HCT116 (cell line): Measurements from ENCODE around the gene C4BPA. TPM values are rescaled to one million over a fixed set of nuclear protein-coding genes. Genes with fewer than 3 reads are reported as not detected.
A peak's percentile ranks its signal among the peaks of the same experiment; 100 is the strongest.

Source experiments
- ATAC-seq: fragments of 200-7000 bp; cut with Tn5 transposase; 2 replicates; pipeline ENCODE4 v1.9.1; 2020; ENCODE audit warnings: mild to moderate bottlenecking, moderate library complexity
- BruUV-seq: library from RNA; stranded (reverse); fragments of 400-500 nt; replicated peaks from 2 replicates; lab custom pipeline; 2021; lab: Mats Ljungman, UMichigan
- CTCF ChIA-PET: fragments of 300-600 bp; sonication (Branson Sonifier 250); formaldehyde crosslinking; loops from one replicate; lab custom pipeline; 2021; ENCODE audit warnings: antibody characterized with exemption; lab: Charles Lee
- POLR2A ChIA-PET: fragments of 300-600, 350-600 bp; sonication (Branson Sonifier 250); formaldehyde crosslinking; loops from one replicate; lab custom pipeline; 2021; ENCODE audit warnings: antibody characterized with exemption; lab: Charles Lee
- RAD21 ChIA-PET, 2 experiments: fragments of 300-600 bp; sonication (Branson Sonifier 250); formaldehyde crosslinking; loops; one replicate each; lab custom pipeline; 2023; ENCODE audit warnings: low total read pairs in 2 of 2; ENCODE audit not compliant: uncharacterized antibody in 2 of 2, unreplicated experiment in 2 of 2, low non-redundant PET in 1 of 2; lab: Charles Lee
- DNase-seq: peaks from one replicate; pipeline ENCODE4 v3.0.0-alpha.2; 2010; ENCODE audit warnings: low read depth, low spot score
- H2AFZ ChIP-seq: fragments of 200-600 bp; shearing (Covaris generic), sonication (generic); 2 replicates; pipeline ENCODE4 v1.6.1; 2017; ENCODE audit warnings: low read depth, mixed run types, mixed read lengths, antibody characterized with exemption, low read length; ENCODE audit not compliant: poor library complexity, severe bottlenecking
- H3K27ac ChIP-seq: 2 replicates; pipeline ENCODE4 v1.5.1; 2012; ENCODE audit warnings: low read depth, low read length
- H3K27me3 ChIP-seq: fragments of 200-600 bp; sonication (generic); 2 replicates; pipeline ENCODE4 v1.6.1; 2016; ENCODE audit warnings: mixed run types, low read length, mixed read lengths; ENCODE audit not compliant: insufficient read depth
- H3K36me3 ChIP-seq, 2 experiments: fragments of 200-500 bp in 1 of 2; fragments of 200-600 bp in 1 of 2; sonication (Bioruptor generic) in 1 of 2; sonication (generic) in 1 of 2; 2 replicates each; pipeline versions ENCODE4 v1.5.1 to v1.6.1; 2014 to 2016; ENCODE audit warnings: low read length in 2 of 2, inconsistent platforms in 1 of 2, mixed read lengths in 1 of 2, mixed run types in 1 of 2; ENCODE audit not compliant: insufficient read depth in 2 of 2, control insufficient read depth in 1 of 2
- H3K4me1 ChIP-seq, 2 experiments: fragments of 200-600 bp in 1 of 2; sonication (generic) in 1 of 2; 2 replicates each; pipeline versions ENCODE4 v1.5.1 to v1.6.1; 2012 to 2017; ENCODE audit warnings: low read length in 2 of 2, inconsistent platforms in 1 of 2, mild to moderate bottlenecking in 1 of 2, mixed read lengths in 1 of 2, mixed run types in 1 of 2, moderate library complexity in 1 of 2; ENCODE audit not compliant: insufficient read depth in 2 of 2, control insufficient read depth in 1 of 2
- H3K4me2 ChIP-seq: fragments of 200-600 bp; sonication (generic); 2 replicates; pipeline ENCODE4 v1.6.1; 2017; ENCODE audit warnings: mixed run types, low read length, mixed read lengths
- H3K4me3 ChIP-seq, 2 experiments: fragments of 200-600 bp in 1 of 2; sonication (generic) in 1 of 2; replicated peaks in 1 of 2; 2 replicates each; pipeline ENCODE4 v1.5.1; 2011 to 2016; ENCODE audit warnings: low read length in 2 of 2, control low read depth in 1 of 2, low read depth in 1 of 2, mild to moderate bottlenecking in 1 of 2, mixed read lengths in 1 of 2, mixed run types in 1 of 2
- H3K79me2 ChIP-seq: fragments of 200-600 bp; sonication (generic); 2 replicates; pipeline ENCODE4 v1.6.1; 2017; ENCODE audit warnings: mild to moderate bottlenecking, mixed run types, low read length, moderate library complexity, mixed read lengths; ENCODE audit not compliant: insufficient read depth
- H3K9ac ChIP-seq: fragments of 200-600 bp; sonication (generic); 2 replicates; pipeline ENCODE4 v1.6.1; 2016; ENCODE audit warnings: low read length, mixed read lengths
- H3K9me2 ChIP-seq: fragments of 200-600 bp; sonication (generic), shearing (Covaris generic); 2 replicates; pipeline ENCODE4 v1.6.1; 2017; ENCODE audit warnings: mixed run types, mild to moderate bottlenecking, moderate library complexity; ENCODE audit not compliant: insufficient read depth
- H3K9me3 ChIP-seq, 2 experiments: fragments of 200-500 bp in 1 of 2; fragments of 200-600 bp in 1 of 2; sonication (Bioruptor generic) in 1 of 2; sonication (generic) in 1 of 2; 2 replicates each; pipeline ENCODE4 v1.6.1; 2014 to 2017; ENCODE audit warnings: low read length in 2 of 2, mixed read lengths in 2 of 2, inconsistent platforms in 1 of 2, low read depth in 1 of 2, mild to moderate bottlenecking in 1 of 2, mixed run types in 1 of 2, moderate library complexity in 1 of 2; ENCODE audit not compliant: control insufficient read depth in 1 of 2, insufficient read depth in 1 of 2
- H4K20me1 ChIP-seq: fragments of 200-600 bp; sonication (generic), shearing (Covaris generic); 2 replicates; pipeline ENCODE4 v1.6.1; 2017; ENCODE audit warnings: mixed run types, mild to moderate bottlenecking, moderate library complexity; ENCODE audit not compliant: insufficient read depth
- CBX3 ChIP-seq: IDR thresholded peaks from 2 replicates; pipeline ENCODE4 v1.6.1; 2012; ENCODE audit warnings: low read depth
- CEBPB ChIP-seq: IDR thresholded peaks from 2 replicates; pipeline ENCODE4 v1.6.1; 2012; ENCODE audit warnings: low read depth
- ELF1 ChIP-seq: IDR thresholded peaks from 2 replicates; pipeline ENCODE4 v1.6.1; 2012; ENCODE audit warnings: low read depth, borderline replicate concordance
- FOSL1 ChIP-seq: IDR thresholded peaks from 2 replicates; pipeline ENCODE4 v1.6.1; 2012; ENCODE audit warnings: low read depth
- JUND ChIP-seq: IDR thresholded peaks from 2 replicates; pipeline ENCODE4 v1.6.1; 2012
- POLR2AphosphoS5 ChIP-seq: IDR thresholded peaks from 2 replicates; pipeline ENCODE4 v1.6.1; 2011; ENCODE audit warnings: mild to moderate bottlenecking, low read depth, low read length, moderate library complexity
- RAD21 ChIP-seq: IDR thresholded peaks from 2 replicates; pipeline ENCODE4 v1.6.1; 2012; ENCODE audit warnings: low read depth, mild to moderate bottlenecking
- SIN3A ChIP-seq: IDR thresholded peaks from 2 replicates; pipeline ENCODE4 v1.6.1; 2012; ENCODE audit warnings: low read depth
- SP1 ChIP-seq: IDR thresholded peaks from 2 replicates; pipeline ENCODE4 v1.6.1; 2012; ENCODE audit warnings: low read depth
- SRF ChIP-seq: IDR thresholded peaks from 2 replicates; pipeline ENCODE4 v1.6.1; 2012; ENCODE audit warnings: low read depth
- YY1 ChIP-seq: IDR thresholded peaks from 2 replicates; pipeline ENCODE4 v1.6.1; 2011; ENCODE audit warnings: low read length, low read depth, moderate library complexity, mild to moderate bottlenecking; ENCODE audit not compliant: insufficient replicate concordance; ENCODE audit errors: extremely low read depth
- ZFX ChIP-seq: fragments of 450-650 bp; IDR thresholded peaks from 2 replicates; pipeline ENCODE4 v1.6.1; 2017
- intact Hi-C: fragments of 100-400 bp; cut with micrococcal nuclease; formaldehyde crosslinking; loops from 2 replicates; pipeline ENCODE4 v1.10.0; 2022
- total RNA-seq: library from RNA; stranded (reverse); gene quantifications from one replicate; pipeline ENCODE4 v1.2.1, GENCODE V29; 2021; ENCODE audit not compliant: unreplicated experiment
- TF ChIP-seq, protein P1 (sequence below): IDR thresholded peaks from 2 replicates; pipeline ENCODE4 v1.6.1; 2012; ENCODE audit warnings: low read depth
- TF ChIP-seq, protein P2 (sequence below): IDR thresholded peaks from 2 replicates; pipeline ENCODE4 v1.6.1; 2012
- TF ChIP-seq, protein P3 (sequence below), 3 experiments: fragments of 200-600 bp in 1 of 3; sonication (generic) in 1 of 3; IDR thresholded peaks in 2 of 3; conservative IDR thresholded peaks in 1 of 3; 2 replicates each; pipeline ENCODE4 v1.5.1; 2012 to 2017; ENCODE audit warnings: low read depth in 2 of 3, low read length in 2 of 3, antibody characterized with exemption in 1 of 3, borderline replicate concordance in 1 of 3, control low read depth in 1 of 3, mild to moderate bottlenecking in 1 of 3, mixed read lengths in 1 of 3, mixed run types in 1 of 3, moderate library complexity in 1 of 3; ENCODE audit not compliant: insufficient read depth in 1 of 3

Gene C4BPA
- total RNA-seq, 1 experiment from 2014 or later: 0.32 TPM

DNA sequence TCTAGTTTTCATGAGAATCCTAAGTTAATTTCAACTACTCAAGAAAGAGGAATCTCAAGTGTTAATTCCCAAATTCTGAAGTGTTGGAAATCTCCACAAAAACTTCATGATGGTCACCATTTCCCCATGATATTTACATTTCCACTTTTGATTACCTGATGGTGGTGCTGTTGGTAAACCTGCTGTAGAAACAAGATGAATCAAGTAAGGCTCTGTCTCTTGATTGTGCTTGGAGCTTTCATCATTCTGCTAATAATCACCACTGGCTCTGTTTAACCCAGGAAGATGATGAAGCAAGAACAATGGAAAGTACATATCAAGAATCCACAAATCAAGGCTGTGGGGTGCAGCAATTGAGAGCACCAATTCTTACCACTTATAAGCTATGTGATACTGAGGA is 77.8 kb downstream of the C4BPA start:
- BruUV-seq: no TSS peak
- CTCF ChIA-PET: interaction anchor here (1.0 kb wide), 2 partner anchors 223 to 317 kb away, joined by 4 to 7 read pairs; no protein-coding TSS in a partner anchor

DNA sequence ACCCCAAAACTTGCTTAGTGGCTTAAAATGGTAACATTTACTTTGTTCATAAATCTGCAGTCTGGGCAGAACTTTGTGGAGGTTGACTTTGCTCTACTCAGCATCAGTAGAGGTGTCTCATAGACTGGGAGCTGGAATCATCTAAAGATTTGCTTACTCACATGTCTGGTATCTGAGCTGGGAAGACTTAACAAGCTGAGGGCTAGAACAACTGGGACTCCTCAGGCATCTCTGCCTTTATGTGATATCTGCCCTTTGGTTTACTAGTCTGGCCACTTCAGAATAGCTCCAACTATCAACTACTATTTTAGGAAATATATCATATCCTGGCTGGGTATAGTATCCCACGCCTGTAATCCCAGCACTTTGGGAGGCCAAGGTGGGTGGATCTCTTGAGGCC is 82.5 kb downstream of the C4BPA start:
- ChIA-PET RAD21 (no interaction called here), POLR2A (no interaction called here), CTCF (no interaction called here)
- intact Hi-C loops: no loop called here
- Histone ChIP-seq H3K9me3 (no peaks in the 10 kb centered on the region), H3K36me3 (no peaks in the 10 kb centered on the region), H3K27me3 (no peaks in the 10 kb centered on the region), H3K4me3 (no peak overlapping the region), H3K27ac (no peak overlapping the region), H4K20me1 (no peaks in the 10 kb centered on the region), H2AFZ (no peak overlapping the region), H3K4me1 (no peaks in the 10 kb centered on the region), H3K9me2 (no peaks in the 10 kb centered on the region), H3K9ac (no peak overlapping the region), H3K4me2 (no peak overlapping the region), H3K79me2 (no peaks in the 10 kb centered on the region)
- TF ChIP-seq, protein P1, sequence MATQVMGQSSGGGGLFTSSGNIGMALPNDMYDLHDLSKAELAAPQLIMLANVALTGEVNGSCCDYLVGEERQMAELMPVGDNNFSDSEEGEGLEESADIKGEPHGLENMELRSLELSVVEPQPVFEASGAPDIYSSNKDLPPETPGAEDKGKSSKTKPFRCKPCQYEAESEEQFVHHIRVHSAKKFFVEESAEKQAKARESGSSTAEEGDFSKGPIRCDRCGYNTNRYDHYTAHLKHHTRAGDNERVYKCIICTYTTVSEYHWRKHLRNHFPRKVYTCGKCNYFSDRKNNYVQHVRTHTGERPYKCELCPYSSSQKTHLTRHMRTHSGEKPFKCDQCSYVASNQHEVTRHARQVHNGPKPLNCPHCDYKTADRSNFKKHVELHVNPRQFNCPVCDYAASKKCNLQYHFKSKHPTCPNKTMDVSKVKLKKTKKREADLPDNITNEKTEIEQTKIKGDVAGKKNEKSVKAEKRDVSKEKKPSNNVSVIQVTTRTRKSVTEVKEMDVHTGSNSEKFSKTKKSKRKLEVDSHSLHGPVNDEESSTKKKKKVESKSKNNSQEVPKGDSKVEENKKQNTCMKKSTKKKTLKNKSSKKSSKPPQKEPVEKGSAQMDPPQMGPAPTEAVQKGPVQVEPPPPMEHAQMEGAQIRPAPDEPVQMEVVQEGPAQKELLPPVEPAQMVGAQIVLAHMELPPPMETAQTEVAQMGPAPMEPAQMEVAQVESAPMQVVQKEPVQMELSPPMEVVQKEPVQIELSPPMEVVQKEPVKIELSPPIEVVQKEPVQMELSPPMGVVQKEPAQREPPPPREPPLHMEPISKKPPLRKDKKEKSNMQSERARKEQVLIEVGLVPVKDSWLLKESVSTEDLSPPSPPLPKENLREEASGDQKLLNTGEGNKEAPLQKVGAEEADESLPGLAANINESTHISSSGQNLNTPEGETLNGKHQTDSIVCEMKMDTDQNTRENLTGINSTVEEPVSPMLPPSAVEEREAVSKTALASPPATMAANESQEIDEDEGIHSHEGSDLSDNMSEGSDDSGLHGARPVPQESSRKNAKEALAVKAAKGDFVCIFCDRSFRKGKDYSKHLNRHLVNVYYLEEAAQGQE: no peak
- TF ChIP-seq SRF: no peak
- no peak for TF ChIP-seq FOSL1
- no peak for TF ChIP-seq CEBPB
- no peak for TF ChIP-seq POLR2AphosphoS5
- TF ChIP-seq, protein P2, sequence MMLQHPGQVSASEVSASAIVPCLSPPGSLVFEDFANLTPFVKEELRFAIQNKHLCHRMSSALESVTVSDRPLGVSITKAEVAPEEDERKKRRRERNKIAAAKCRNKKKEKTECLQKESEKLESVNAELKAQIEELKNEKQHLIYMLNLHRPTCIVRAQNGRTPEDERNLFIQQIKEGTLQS: no peak
- no peak for TF ChIP-seq JUND
- no peak for TF ChIP-seq CBX3
- TF ChIP-seq ZFX: no peak
- TF ChIP-seq SIN3A: no peak
- TF ChIP-seq YY1: no peak
- no peak for TF ChIP-seq ELF1
- BruUV-seq: no TSS peak
- no peak for DNase-seq
- ATAC-seq: no peak

More for the DNA sequence above, 77.8 kb downstream of the C4BPA start:
- no peak overlapping the region for H3K4me3 ChIP-seq
- H2AFZ ChIP-seq: no peak overlapping the region
- no peaks in the 10 kb centered on the region for H3K36me3 ChIP-seq
- H3K4me2 ChIP-seq: no peak overlapping the region
- no peaks in the 10 kb centered on the region for H3K79me2 ChIP-seq
- DNase-seq: no peak
- no peak for TF ChIP-seq SP1
- TF ChIP-seq, protein P3, sequence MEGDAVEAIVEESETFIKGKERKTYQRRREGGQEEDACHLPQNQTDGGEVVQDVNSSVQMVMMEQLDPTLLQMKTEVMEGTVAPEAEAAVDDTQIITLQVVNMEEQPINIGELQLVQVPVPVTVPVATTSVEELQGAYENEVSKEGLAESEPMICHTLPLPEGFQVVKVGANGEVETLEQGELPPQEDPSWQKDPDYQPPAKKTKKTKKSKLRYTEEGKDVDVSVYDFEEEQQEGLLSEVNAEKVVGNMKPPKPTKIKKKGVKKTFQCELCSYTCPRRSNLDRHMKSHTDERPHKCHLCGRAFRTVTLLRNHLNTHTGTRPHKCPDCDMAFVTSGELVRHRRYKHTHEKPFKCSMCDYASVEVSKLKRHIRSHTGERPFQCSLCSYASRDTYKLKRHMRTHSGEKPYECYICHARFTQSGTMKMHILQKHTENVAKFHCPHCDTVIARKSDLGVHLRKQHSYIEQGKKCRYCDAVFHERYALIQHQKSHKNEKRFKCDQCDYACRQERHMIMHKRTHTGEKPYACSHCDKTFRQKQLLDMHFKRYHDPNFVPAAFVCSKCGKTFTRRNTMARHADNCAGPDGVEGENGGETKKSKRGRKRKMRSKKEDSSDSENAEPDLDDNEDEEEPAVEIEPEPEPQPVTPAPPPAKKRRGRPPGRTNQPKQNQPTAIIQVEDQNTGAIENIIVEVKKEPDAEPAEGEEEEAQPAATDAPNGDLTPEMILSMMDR (IDR thresholded peaks at IDR 0.05 in 2 of 3, conservative IDR thresholded peaks at IDR 0.05 in 1 of 3; ENCODE audit: borderline replicate concordance in 1 of 3, insufficient read depth in 1 of 3, low read depth in 2 of 3, low read length in 2 of 3): peak in 2 of 3 experiments; percentile 25 to 30; a peak in 2 of 6 replicates
- peak; percentile 66 for TF ChIP-seq RAD21
- no peak for TF ChIP-seq CBX3
- TF ChIP-seq, all 23 proteins: peak for 2
- RAD21 ChIA-PET: no interaction called here
- Histone ChIP-seq H3K9me3 (no peaks in the 10 kb centered on the region), H3K27me3 (no peaks in the 10 kb centered on the region), H3K9ac (no peak overlapping the region), H3K9me2 (no peaks in the 10 kb centered on the region), H3K27ac (no peak overlapping the region), H4K20me1 (no peaks in the 10 kb centered on the region), H3K4me1 (no peaks in the 10 kb centered on the region)
- intact Hi-C loops: no loop called here
- ATAC-seq: no peak
- POLR2A ChIA-PET: no interaction called here
